Thyroid gland (tissue), 4 donors: ENCODE results near the gene VWA5B2. TPM values are rescaled to one million over a fixed set of nuclear protein-coding genes. Genes with fewer than 3 reads are reported as not detected.
A peak's percentile ranks its signal among the peaks of the same experiment; 100 is the strongest.

Source experiments
- DNase-seq, 2 donors: peaks; one replicate each; pipeline ENCODE4 v3.0.0-alpha.2; 2019
- H3K27ac ChIP-seq, 3 donors: fragments of 200-600 bp; sonication (generic); 1 replicate in 2 of 3; 2 replicates in 1 of 3; pipeline ENCODE4 v1.5.1; 2016 to 2019; ENCODE audit warnings: mild to moderate bottlenecking in 1 of 3, moderate library complexity in 1 of 3
- H3K27me3 ChIP-seq: fragments of 200-600 bp; sonication (generic); one replicate; pipeline ENCODE4 v1.5.1; 2019
- H3K36me3 ChIP-seq, 2 donors: fragments of 200-600 bp; sonication (generic); one replicate each; pipeline ENCODE4 v1.5.1; 2016 to 2019
- H3K4me1 ChIP-seq, 2 donors: fragments of 200-600 bp; sonication (generic); one replicate each; pipeline ENCODE4 v1.5.1; 2017 to 2019
- H3K4me3 ChIP-seq, 3 donors: fragments of 200-600 bp; sonication (generic); replicated peaks in 1 of 3; 1 replicate in 2 of 3; 2 replicates in 1 of 3; pipeline ENCODE4 v1.5.1; 2016; ENCODE audit warnings: mild to moderate bottlenecking in 1 of 3
- H3K9me3 ChIP-seq: fragments of 200-600 bp; sonication (generic); one replicate; pipeline ENCODE4 v1.5.1; 2017
- CTCF ChIP-seq, 6 experiments: fragments of 200-600 bp in 3 of 6; fragments of 450-650 bp in 3 of 6; sonication (generic) in 3 of 6; IDR thresholded peaks; one replicate each; pipeline ENCODE4 v1.5.1; 2016 to 2019; ENCODE audit warnings: antibody characterized with exemption in 6 of 6, mild to moderate bottlenecking in 2 of 6, inconsistent platforms in 1 of 6, moderate library complexity in 1 of 6
- POLR2A ChIP-seq, 2 donors: fragments of 450-650 bp; IDR thresholded peaks; one replicate each; pipeline ENCODE4 v1.6.1; 2017; ENCODE audit warnings: antibody characterized with exemption in 2 of 2, mild to moderate bottlenecking in 2 of 2, moderate library complexity in 1 of 2
- WGBS, 2 donors: methylation state at CpG; one replicate each; pipeline ENCODE4 v1.1.5; 2017; 5-methylcytosine and 5-hydroxymethylcytosine counted together
- intact Hi-C: fragments of 100-400 bp; cut with DNase I; formaldehyde crosslinking; loops from one replicate; pipeline ENCODE4 v1.15.1; 2023
- total RNA-seq, 4 donors: library from RNA; depleted of rRNA; stranded (reverse); fragments of >200 nt; gene quantifications; one replicate each; pipeline ENCODE4 v1.2.3, GENCODE V29; 2016

VWA5B2 gene
- total RNA-seq, 4 donors from 2014 or later: 0.42 to 0.88 (median 0.45) TPM; not detected in 1

GRCh38 chr3:184249412-184250166, 20.2 kb downstream of the VWA5B2 start, which contains the start of gene EEF1AKMT4:
TSS of gene EEF1AKMT4 (plus strand) at chr3:184249672. CDS start at chr3:184249695, 23 bp downstream.
- DNase-seq: peak; percentile 96 to 98
- intact Hi-C loops: loop anchor here (10.0 kb wide), 1 partner anchor 355 kb away; no protein-coding TSS in a partner anchor
- Histone ChIP-seq H3K4me1 (peaks cover 18 to 30% of the 10 kb centered on the region in 2 donors), H3K27me3 (no peaks in the 10 kb centered on the region), H3K27ac (peak within 1 kb of the TSS; percentile 51 to 82 (median 68)), H3K9me3 (no peaks in the 10 kb centered on the region), H3K36me3 (peaks cover 9 to 11% of the 10 kb centered on the region in 2 donors), H3K4me3 (peak within 1 kb of the TSS; percentile 64 to 91 (median 89))
- 0 to 1% methylated on average over 10 to 40 of the region's 54 CpGs for WGBS, 2 donors
- TF ChIP-seq POLR2A (IDR thresholded peaks at IDR 0.05): peak in 1 of 2 donors; percentile 63
- TF ChIP-seq CTCF (IDR thresholded peaks at IDR 0.05): peak in 3 of 6 experiments; percentile 8 to 28 (median 17)

- Histone ChIP-seq H3K9me3 (no peaks in the 10 kb centered on the region), H3K36me3 (peaks cover 1 to 4% of the 10 kb centered on the region in 2 donors), H3K27me3 (no peaks in the 10 kb centered on the region), H3K4me3 (peak overlapping the region; percentile 58 to 91 (median 89)), H3K27ac (peak overlapping the region in 1 of 3 donors; percentile 82), H3K4me1 (peaks cover 18 to 30% of the 10 kb centered on the region in 2 donors)
- 15 to 16% methylated on average over 18 to 20 of the region's 20 CpGs for WGBS, 2 donors
- TF ChIP-seq POLR2A (IDR thresholded peaks at IDR 0.05): no peak
- peak; percentile 71 to 94 (median 79) for TF ChIP-seq CTCF (IDR thresholded peaks at IDR 0.05)
- intact Hi-C loops: no loop called here
- DNase-seq: peak; percentile 88 to 89
These were observed 20.9 kb downstream of the VWA5B2 start for GRCh38 chr3:184250167-184250828.

GRCh38 chr3:184255291-184256039, 26.1 kb downstream of the VWA5B2 start:
- H3K9me3 ChIP-seq: no peaks in the 10 kb centered on the region
- no peak for DNase-seq
- 92 to 94% methylated on average over 3 of the region's 3 CpGs for WGBS, 2 donors
- no peak overlapping the region for H3K27ac ChIP-seq
- peaks cover 17 to 30% of the 10 kb centered on the region in 2 donors for H3K4me1 ChIP-seq
- intact Hi-C loops: no loop called here
- H3K27me3 ChIP-seq: peaks cover 4% of the 10 kb centered on the region
- H3K4me3 ChIP-seq: no peak overlapping the region
- no peak for TF ChIP-seq CTCF (IDR thresholded peaks at IDR 0.05)
- TF ChIP-seq POLR2A (IDR thresholded peaks at IDR 0.05): no peak
- H3K36me3 ChIP-seq: peaks cover 0 to 3% of the 10 kb centered on the region in 2 donors

- Histone ChIP-seq H3K27ac (no peak overlapping the region), H3K4me3 (no peak overlapping the region), H3K9me3 (no peaks in the 10 kb centered on the region), H3K4me1 (peaks cover 28 to 40% of the 10 kb centered on the region in 2 donors), H3K27me3 (peaks cover 19% of the 10 kb centered on the region), H3K36me3 (peaks cover 0 to 3% of the 10 kb centered on the region in 2 donors)
- no peak for DNase-seq
- WGBS, 2 donors: 92 to 94% methylated on average over 22 to 23 of the region's 23 CpGs
- intact Hi-C loops: no loop called here
- TF ChIP-seq CTCF (IDR thresholded peaks at IDR 0.05) (no peak), POLR2A (IDR thresholded peaks at IDR 0.05) (no peak)
These were observed 27.9 kb downstream of the VWA5B2 start for GRCh38 chr3:184257083-184257915.
